Natural killer cell treated with Interleukin-12 subunit alpha and Interleukin-12 subunit beta and Interleukin-15 and Interleukin-18, amount 100 ng/mL, for 72 hours (primary cell): ENCODE measurements around the gene GLRA3. TPM values are rescaled to one million over a fixed set of nuclear protein-coding genes. Genes with fewer than 3 reads are reported as not detected.
"Not testable (repeated sequence)": the region's sequence is repeated elsewhere in the genome, so short reads cannot be mapped to it uniquely, and the experiment has no call there.

Source experiments
- ATAC-seq, 2 donors: fragments of 150-1000 bp; cut with Tn5 transposase in 1 of 2; sonication (Bioruptor Pico), chemical (Tn5 transposase) in 1 of 2; 2 replicates each; pipeline ENCODE4 v1.10.0; 2021
- DNase-seq: peaks from one replicate; pipeline ENCODE4 v3.0.0; 2022; ENCODE audit warnings: low spot score
- H3K27ac Mint-ChIP-seq, 2 donors: 1 replicate in 1 of 2; 2 replicates in 1 of 2; pipeline ENCODE4 v1.8.0; 2022; ENCODE audit warnings: mixed read lengths in 2 of 2, mild to moderate bottlenecking in 1 of 2, moderate library complexity in 1 of 2
- H3K27me3 Mint-ChIP-seq, 2 donors: 1 replicate in 1 of 2; 2 replicates in 1 of 2; pipeline ENCODE4 v1.8.0; 2022; ENCODE audit warnings: mixed read lengths in 2 of 2
- H3K36me3 Mint-ChIP-seq: one replicate; pipeline ENCODE4 v1.8.0; 2022; ENCODE audit warnings: mixed read lengths
- H3K4me1 Mint-ChIP-seq, 2 donors: 1 replicate in 1 of 2; 2 replicates in 1 of 2; pipeline ENCODE4 v1.8.0; 2022; ENCODE audit warnings: low read depth in 2 of 2, mixed read lengths in 2 of 2, mild to moderate bottlenecking in 1 of 2
- H3K4me3 Mint-ChIP-seq: one replicate; pipeline ENCODE4 v1.8.0; 2022; ENCODE audit warnings: mixed read lengths
- H3K9me3 Mint-ChIP-seq: 2 replicates; pipeline ENCODE4 v1.8.0; 2022; ENCODE audit warnings: mixed read lengths
- total RNA-seq, 2 donors: library from RNA; stranded (reverse); gene quantifications; one replicate each; pipeline ENCODE4 v1.2.3, GENCODE V29; 2022

GLRA3 gene
- total RNA-seq, 2 donors from 2014 or later, result not detected

GRCh38 chr4:174650711-174651355 lies 178.2 kb downstream of the GLRA3 start:
- ATAC-seq (no peak), DNase-seq (no peak)
- Mint-ChIP-seq H3K4me3 (no peak overlapping the region), H3K36me3 (no peaks in the 10 kb centered on the region), H3K9me3 (no peaks in the 10 kb centered on the region), H3K4me1 (no peaks in the 10 kb centered on the region), H3K27ac (no peak overlapping the region), H3K27me3 (peaks cover 0 to 6% of the 10 kb centered on the region in 2 donors)

DNA sequence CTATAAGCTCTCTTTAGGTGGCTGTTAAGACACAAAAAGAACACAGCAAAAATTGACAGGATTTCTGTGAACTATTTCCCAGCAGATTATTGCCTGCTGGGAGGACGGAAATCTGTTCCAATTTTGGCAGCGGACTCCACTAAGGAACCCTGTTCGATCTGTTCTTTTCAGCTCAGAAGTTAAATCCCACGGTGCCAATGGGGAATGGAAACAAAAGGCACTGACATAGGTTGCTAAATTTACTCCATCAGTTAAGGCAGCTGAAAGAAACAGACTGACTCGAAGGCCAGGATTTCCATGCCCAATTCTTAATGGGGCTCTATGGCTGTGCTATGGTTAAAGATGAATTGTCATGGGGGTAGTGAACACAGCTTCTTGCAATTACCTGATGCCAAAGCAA lies 180.2 kb downstream of the GLRA3 start:
- no peak overlapping the region for H3K27ac Mint-ChIP-seq
- H3K9me3 Mint-ChIP-seq, result no peaks in the 10 kb centered on the region
- H3K27me3 Mint-ChIP-seq, result no peaks in the 10 kb centered on the region
- ATAC-seq (no peak), DNase-seq (no peak)
- H3K36me3 Mint-ChIP-seq, result no peaks in the 10 kb centered on the region
- H3K4me3 Mint-ChIP-seq, result no peak overlapping the region
- H3K4me1 Mint-ChIP-seq, result no peaks in the 10 kb centered on the region

- Mint-ChIP-seq H3K36me3 (no peaks in the 10 kb centered on the region), H3K27me3 (no peaks in the 10 kb centered on the region), H3K4me3 (no peak overlapping the region), H3K27ac (no peak overlapping the region), H3K4me1 (no peaks in the 10 kb centered on the region), H3K9me3 (no peaks in the 10 kb centered on the region)
- ATAC-seq (no peak), DNase-seq (no peak)
Observed at GRCh38 chr4:174646326-174646725, 182.7 kb downstream of the GLRA3 start.

DNA sequence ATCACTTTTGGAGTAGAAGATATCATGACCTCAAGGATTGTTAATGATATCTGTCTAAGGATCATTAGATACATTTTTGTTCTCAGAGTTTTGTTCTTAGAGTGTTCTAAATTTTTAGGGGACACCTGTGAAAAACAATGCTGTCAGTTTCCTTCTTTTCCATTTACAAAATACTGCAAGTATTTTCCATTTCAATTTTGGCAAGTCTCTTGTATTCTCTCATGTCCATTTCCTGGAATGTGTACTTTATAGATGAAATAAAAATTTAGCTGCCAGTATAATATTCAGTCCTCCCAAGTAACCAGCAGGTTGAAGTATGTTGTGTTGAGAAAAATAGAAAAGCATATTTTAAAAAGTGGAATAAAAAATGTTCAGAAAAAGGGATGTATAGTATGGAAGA lies 188.9 kb downstream of the GLRA3 start:
- DNase-seq (no peak), ATAC-seq (no peak)
- H3K4me3 Mint-ChIP-seq, result no peak overlapping the region
- H3K27me3 Mint-ChIP-seq, result peaks cover 0 to 2% of the 10 kb centered on the region in 2 donors
- H3K36me3 Mint-ChIP-seq, result no peaks in the 10 kb centered on the region
- H3K9me3 Mint-ChIP-seq, result no peaks in the 10 kb centered on the region
- H3K27ac Mint-ChIP-seq, result no peak overlapping the region
- H3K4me1 Mint-ChIP-seq, result peaks cover 0 to 3% of the 10 kb centered on the region in 2 donors

- no peak for DNase-seq
- Mint-ChIP-seq H3K9me3 (no peaks in the 10 kb centered on the region), H3K36me3 (no peaks in the 10 kb centered on the region), H3K27me3 (peaks cover 0 to 2% of the 10 kb centered on the region in 2 donors), H3K4me1 (peaks cover 0 to 3% of the 10 kb centered on the region in 2 donors), H3K4me3 (no peak overlapping the region), H3K27ac (no peak overlapping the region)
- no peak for ATAC-seq
Observed at GRCh38 chr4:174635732-174636131, 193.3 kb downstream of the GLRA3 start.

GRCh38 chr4:174633399-174633798 lies 195.6 kb downstream of the GLRA3 start:
- DNase-seq (no peak), ATAC-seq (no peak)

DNA sequence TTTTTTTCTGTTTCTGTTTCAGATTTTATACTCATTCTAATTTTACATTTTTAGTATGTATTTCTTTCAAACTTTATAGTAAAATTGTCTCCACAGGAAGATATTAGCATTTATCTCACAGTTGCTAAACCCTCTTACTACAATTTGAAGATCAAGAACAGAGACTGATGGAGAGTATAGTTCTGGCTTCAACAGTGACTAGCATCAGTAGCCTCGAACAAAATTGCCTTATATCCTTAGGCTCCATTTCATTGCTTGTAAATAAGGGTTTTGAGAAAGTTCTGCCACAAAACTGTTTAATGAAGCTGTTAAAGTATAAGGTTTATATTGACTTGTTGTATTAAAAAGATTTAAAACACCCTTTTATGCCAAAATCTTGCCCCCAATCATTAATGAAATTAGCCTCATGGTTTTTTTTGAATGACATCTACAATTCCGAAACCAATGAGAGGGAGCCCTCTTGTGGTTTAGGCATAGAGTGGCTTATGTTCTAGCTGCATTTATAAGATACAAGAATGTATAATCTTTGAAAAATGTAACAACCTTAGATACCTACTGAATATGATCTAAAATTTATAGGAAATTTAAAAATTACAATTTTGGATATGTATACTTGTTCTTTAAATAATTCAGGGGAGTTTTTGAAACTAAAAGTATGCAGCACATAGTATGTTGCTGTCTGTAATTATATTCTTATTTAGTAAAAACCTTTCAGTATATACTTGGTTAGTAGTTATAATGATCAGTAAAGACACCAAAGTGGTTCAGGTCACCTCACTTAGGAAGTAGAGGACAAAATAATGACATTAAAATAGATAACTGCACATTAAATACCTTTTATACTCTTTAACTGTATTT lies 196.9 kb downstream of the GLRA3 start:
- Mint-ChIP-seq H3K27ac (no peak overlapping the region), H3K36me3 (no peaks in the 10 kb centered on the region), H3K27me3 (no peaks in the 10 kb centered on the region), H3K4me1 (no peaks in the 10 kb centered on the region), H3K9me3 (no peaks in the 10 kb centered on the region), H3K4me3 (no peak overlapping the region)
- DNase-seq (no peak), ATAC-seq (no peak)

More at GRCh38 chr4:174633399-174633798, 195.6 kb downstream of the GLRA3 start:
- no peaks in the 10 kb centered on the region for H3K36me3 Mint-ChIP-seq
- H3K27ac Mint-ChIP-seq, result no peak overlapping the region
- no peak overlapping the region for H3K4me3 Mint-ChIP-seq
- no peaks in the 10 kb centered on the region for H3K9me3 Mint-ChIP-seq
- H3K4me1 Mint-ChIP-seq, result no peaks in the 10 kb centered on the region
- H3K27me3 Mint-ChIP-seq, result no peaks in the 10 kb centered on the region

- ATAC-seq, H3K27me3 Mint-ChIP-seq, H3K4me1 Mint-ChIP-seq, H3K4me3 Mint-ChIP-seq, H3K36me3 Mint-ChIP-seq, DNase-seq, H3K27ac Mint-ChIP-seq, H3K9me3 Mint-ChIP-seq: not testable (repeated sequence)
Observed at GRCh38 chr4:174629907-174630450, 199.1 kb downstream of the GLRA3 start.

GRCh38 chr4:174629265-174629664 lies 199.8 kb downstream of the GLRA3 start:
- Mint-ChIP-seq H3K27ac (no peak overlapping the region), H3K9me3 (no peaks in the 10 kb centered on the region), H3K4me1 (no peaks in the 10 kb centered on the region), H3K27me3 (peaks cover 0 to 2% of the 10 kb centered on the region in 2 donors), H3K36me3 (no peaks in the 10 kb centered on the region), H3K4me3 (no peak overlapping the region)
- ATAC-seq (peak in 1 of 2 donors; percentile 44), DNase-seq (no peak)

- Mint-ChIP-seq H3K27ac (no peak overlapping the region), H3K4me3 (no peak overlapping the region), H3K36me3 (no peaks in the 10 kb centered on the region), H3K4me1 (no peaks in the 10 kb centered on the region), H3K9me3 (no peaks in the 10 kb centered on the region), H3K27me3 (peaks cover 0 to 2% of the 10 kb centered on the region in 2 donors)
- DNase-seq, result no peak
- no peak for ATAC-seq
Observed at GRCh38 chr4:174628191-174628590, 200.9 kb downstream of the GLRA3 start.

- Mint-ChIP-seq H3K27ac (no peak overlapping the region), H3K27me3 (peaks cover 0 to 2% of the 10 kb centered on the region in 2 donors), H3K4me1 (no peaks in the 10 kb centered on the region), H3K4me3 (no peak overlapping the region), H3K9me3 (no peaks in the 10 kb centered on the region), H3K36me3 (no peaks in the 10 kb centered on the region)
- ATAC-seq (no peak), DNase-seq (no peak)
Observed at GRCh38 chr4:174627473-174627872, 201.6 kb downstream of the GLRA3 start.

DNA sequence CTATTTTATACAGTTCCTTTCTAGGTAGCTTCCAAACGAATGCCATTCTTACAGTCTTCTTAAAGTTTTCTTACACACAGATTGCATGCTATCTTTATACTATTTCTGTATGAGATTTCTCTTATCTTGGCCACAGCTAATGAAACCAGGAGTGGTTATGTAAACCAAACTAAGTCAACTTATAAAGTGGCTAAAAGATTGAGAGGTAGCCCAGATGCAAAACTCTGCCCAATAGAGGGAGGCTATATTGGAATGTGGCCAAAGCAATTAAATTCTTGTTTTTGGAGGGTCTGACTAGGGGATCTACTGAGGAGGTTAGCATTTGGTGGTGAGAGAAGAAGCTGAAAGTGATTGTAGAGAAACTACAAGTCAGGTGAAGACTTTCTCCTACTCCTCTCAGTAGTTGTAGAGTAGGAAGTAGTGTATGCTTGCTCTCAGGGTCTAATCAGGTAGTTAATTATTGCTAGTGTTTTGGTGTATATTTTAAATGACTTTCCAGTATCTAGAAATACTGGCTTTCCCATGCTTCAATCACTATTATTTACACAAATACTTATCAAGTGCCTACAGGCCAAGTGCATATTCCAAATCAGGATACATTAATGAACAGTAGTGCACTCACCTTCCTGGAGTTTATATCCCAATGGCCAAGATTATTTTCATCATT lies 202.6 kb downstream of the GLRA3 start:
- Mint-ChIP-seq H3K36me3 (no peaks in the 10 kb centered on the region), H3K27ac (no peak overlapping the region), H3K9me3 (no peaks in the 10 kb centered on the region), H3K4me3 (no peak overlapping the region), H3K4me1 (no peaks in the 10 kb centered on the region), H3K27me3 (peaks cover 0 to 2% of the 10 kb centered on the region in 2 donors)
- DNase-seq, result no peak
- ATAC-seq, result no peak

GRCh38 chr4:174616661-174617060 lies 212.4 kb downstream of the GLRA3 start:
- ATAC-seq (no peak), DNase-seq (no peak)
- Mint-ChIP-seq H3K9me3 (peaks cover 3% of the 10 kb centered on the region), H3K4me3 (no peak overlapping the region), H3K4me1 (peaks cover 0 to 4% of the 10 kb centered on the region in 2 donors), H3K36me3 (peaks cover 5% of the 10 kb centered on the region), H3K27ac (no peak overlapping the region), H3K27me3 (peaks cover 0 to 8% of the 10 kb centered on the region in 2 donors)

DNA sequence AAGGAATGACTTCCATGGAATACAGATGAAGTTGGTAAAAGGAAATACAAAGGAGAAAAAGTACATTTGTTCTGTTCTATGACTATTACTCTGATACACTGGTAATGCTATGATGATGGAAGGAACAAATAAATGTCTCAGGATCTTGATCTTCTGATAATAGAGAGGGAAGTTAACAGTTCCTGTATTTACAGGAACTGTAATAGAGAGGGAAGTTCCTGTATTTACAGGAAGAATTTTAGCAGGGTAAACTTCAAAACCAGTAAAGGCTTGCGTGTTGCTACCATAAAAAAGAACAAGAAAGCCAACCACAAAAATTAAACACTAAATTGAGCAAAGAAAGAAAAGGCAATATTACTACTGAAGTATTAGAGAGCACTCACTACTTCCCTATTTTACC lies 215.1 kb downstream of the GLRA3 start:
- Mint-ChIP-seq H3K4me3 (no peak overlapping the region), H3K9me3 (peaks cover 3% of the 10 kb centered on the region), H3K27me3 (no peaks in the 10 kb centered on the region), H3K36me3 (no peaks in the 10 kb centered on the region), H3K27ac (no peak overlapping the region), H3K4me1 (peaks cover 0 to 4% of the 10 kb centered on the region in 2 donors)
- DNase-seq (no peak), ATAC-seq (no peak)
